ENCODE measurements around the gene NF2. TPM values are rescaled to one million over a fixed set of nuclear protein-coding genes. Genes with fewer than 3 reads are reported as not detected.

NF2 gene
- total RNA-seq, 1 experiment from 2014 or later, result 190 TPM

GRCh38 chr22:29710922-29711593, 107.6 kb downstream of the NF2 start:
- H3K4me3 ChIP-seq (ENCODE audit: low read depth in 2 of 2, low read length in 2 of 2), result no peak overlapping the region
- no peak overlapping the region for H3K27ac ChIP-seq (ENCODE audit: low read length)
- POLR2A ChIA-PET, result no interaction called here
- CTCF ChIA-PET, result no interaction called here
- H3K9me3 ChIP-seq (ENCODE audit: control insufficient read depth, insufficient read depth, low read depth, low read length), result no peaks in the 10 kb centered on the region
- TF ChIP-seq REST (IDR thresholded peaks at IDR 0.05; ENCODE audit: insufficient read depth in 1 of 2, low read depth in 2 of 2, low read length in 1 of 2), result no peak
- TF ChIP-seq TCF7L2 (IDR thresholded peaks at IDR 0.05; ENCODE audit: low read depth, low read length), result no peak
- no peak for TF ChIP-seq SIN3A (IDR thresholded peaks at IDR 0.05; ENCODE audit: borderline replicate concordance, insufficient read depth, low read depth, low read length)
- TF ChIP-seq CTCF (IDR thresholded peaks at IDR 0.05), result no peak
- no peak for TF ChIP-seq POLR2AphosphoS5 (IDR thresholded peaks at IDR 0.05; ENCODE audit: low read depth, low read length)
- H3K36me3 ChIP-seq (ENCODE audit: control insufficient read depth, insufficient read depth, low read length), result no peaks in the 10 kb centered on the region
- peaks cover 7% of the 10 kb centered on the region for H3K4me1 ChIP-seq (ENCODE audit: control insufficient read depth, insufficient read depth, low read length)
- peak; percentile 42; the same call in 1 of the 2 replicates for ATAC-seq
- intact Hi-C loops (cut with micrococcal nuclease; ENCODE audit: unreplicated experiment) (no loop called here), in situ Hi-C loops (cut with HindIII; ENCODE audit: low pct_unique_long_range_greater_than_20kb, low sequenced_read_pairs) (no loop called here)
- no TSS peak for BruUV-seq (replicated peaks)
- no peak for DNase-seq (ENCODE audit: low read depth, low spot score)
- H3K27me3 ChIP-seq (ENCODE audit: control insufficient read depth, insufficient read depth, low read length), result no peaks in the 10 kb centered on the region

- no TSS peak for BruUV-seq (replicated peaks)
- no peaks in the 10 kb centered on the region for H3K27me3 ChIP-seq (ENCODE audit: control insufficient read depth, insufficient read depth, low read length)
- intact Hi-C loops (cut with micrococcal nuclease; ENCODE audit: unreplicated experiment), result no loop called here
- TF ChIP-seq REST (IDR thresholded peaks at IDR 0.05; ENCODE audit: insufficient read depth in 1 of 2, low read depth in 2 of 2, low read length in 1 of 2), result no peak
- TF ChIP-seq SIN3A (IDR thresholded peaks at IDR 0.05; ENCODE audit: borderline replicate concordance, insufficient read depth, low read depth, low read length), result no peak
- TF ChIP-seq CTCF (IDR thresholded peaks at IDR 0.05), result no peak
- TF ChIP-seq POLR2AphosphoS5 (IDR thresholded peaks at IDR 0.05; ENCODE audit: low read depth, low read length), result no peak
- no peak for TF ChIP-seq TCF7L2 (IDR thresholded peaks at IDR 0.05; ENCODE audit: low read depth, low read length)
- H3K4me1 ChIP-seq (ENCODE audit: control insufficient read depth, insufficient read depth, low read length), result peaks cover 7% of the 10 kb centered on the region
- H3K27ac ChIP-seq (ENCODE audit: low read length), result no peak overlapping the region
- H3K36me3 ChIP-seq (ENCODE audit: control insufficient read depth, insufficient read depth, low read length), result no peaks in the 10 kb centered on the region
- no peaks in the 10 kb centered on the region for H3K9me3 ChIP-seq (ENCODE audit: control insufficient read depth, insufficient read depth, low read depth, low read length)
- ChIA-PET POLR2A (interaction anchor here (0.6 kb wide), 1 partner anchor 11 kb away, joined by 3 read pairs; no protein-coding TSS in a partner anchor), CTCF (no interaction called here)
- no peak for DNase-seq (ENCODE audit: low read depth, low spot score)
- in situ Hi-C loops (cut with HindIII; ENCODE audit: low pct_unique_long_range_greater_than_20kb, low sequenced_read_pairs), result no loop called here
- H3K4me3 ChIP-seq (ENCODE audit: low read depth in 2 of 2, low read length in 2 of 2), result no peak overlapping the region
- no peak for ATAC-seq
These were observed 108.7 kb downstream of the NF2 start for GRCh38 chr22:29712119-29712518.
